ENCODE data around the gene GFER. TPM values are rescaled to one million over a fixed set of nuclear protein-coding genes. Genes with fewer than 3 reads are reported as not detected.
"Not testable (repeated sequence)": the region's sequence is repeated elsewhere in the genome, so short reads cannot be mapped to it uniquely, and the experiment has no call there.

Gene GFER
- total RNA-seq, 2 donors from 2014 or later = 31.9 to 41.7 TPM

DNA sequence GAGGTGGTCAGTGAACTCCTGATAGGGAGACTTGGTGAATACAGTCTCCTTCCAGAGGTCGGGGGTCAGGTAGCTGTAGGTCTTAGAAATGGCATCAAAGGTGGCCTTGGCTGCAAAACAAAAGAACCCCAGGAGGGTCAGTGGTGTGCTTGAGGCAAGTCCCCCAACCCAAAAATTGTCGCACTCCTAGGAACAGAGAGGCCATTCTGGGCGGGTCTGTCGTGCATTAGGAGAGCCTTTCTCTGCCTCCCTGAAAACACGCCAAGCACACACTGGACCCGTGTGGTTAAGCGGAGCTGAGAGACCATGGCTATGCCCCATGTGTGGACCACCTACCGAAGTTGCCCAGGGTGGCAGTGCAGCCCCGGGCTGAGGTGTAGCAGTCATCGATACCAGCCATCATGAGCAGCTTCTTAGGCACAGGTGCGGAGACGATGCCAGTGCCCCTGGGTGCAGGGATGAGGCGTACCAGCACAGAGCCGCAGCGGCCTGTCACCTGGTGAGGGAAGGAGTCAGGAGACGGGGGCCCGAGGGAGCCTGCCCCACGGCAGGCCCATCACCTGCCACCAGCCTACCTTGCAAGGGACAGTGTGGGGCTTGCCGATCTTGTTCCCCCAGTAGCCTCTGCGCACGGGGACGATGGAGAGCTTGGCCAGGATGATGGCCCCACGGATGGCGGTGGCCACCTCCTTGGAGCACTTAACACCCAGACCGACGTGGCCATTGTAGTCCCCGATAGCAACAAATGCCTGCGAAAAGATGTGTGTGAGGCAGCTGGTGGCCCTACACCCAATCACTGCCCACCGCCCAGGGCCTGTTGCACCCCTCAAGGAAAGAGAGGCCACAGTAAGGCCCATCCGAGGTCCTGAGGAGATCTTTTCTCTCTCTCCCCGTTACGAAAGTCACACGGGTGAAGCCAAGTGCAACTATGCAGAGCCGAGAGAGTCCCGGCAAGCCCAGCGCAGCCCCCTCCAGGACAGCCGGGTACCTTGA is 21.5 kb upstream of the GFER start:
- H3K36me3 Mint-ChIP-seq = peaks cover 19% of the 10 kb centered on the region
- peaks cover 28 to 41% of the 10 kb centered on the region in 2 donors for H3K4me1 Mint-ChIP-seq (ENCODE audit: low read depth in 2 of 2)

DNA sequence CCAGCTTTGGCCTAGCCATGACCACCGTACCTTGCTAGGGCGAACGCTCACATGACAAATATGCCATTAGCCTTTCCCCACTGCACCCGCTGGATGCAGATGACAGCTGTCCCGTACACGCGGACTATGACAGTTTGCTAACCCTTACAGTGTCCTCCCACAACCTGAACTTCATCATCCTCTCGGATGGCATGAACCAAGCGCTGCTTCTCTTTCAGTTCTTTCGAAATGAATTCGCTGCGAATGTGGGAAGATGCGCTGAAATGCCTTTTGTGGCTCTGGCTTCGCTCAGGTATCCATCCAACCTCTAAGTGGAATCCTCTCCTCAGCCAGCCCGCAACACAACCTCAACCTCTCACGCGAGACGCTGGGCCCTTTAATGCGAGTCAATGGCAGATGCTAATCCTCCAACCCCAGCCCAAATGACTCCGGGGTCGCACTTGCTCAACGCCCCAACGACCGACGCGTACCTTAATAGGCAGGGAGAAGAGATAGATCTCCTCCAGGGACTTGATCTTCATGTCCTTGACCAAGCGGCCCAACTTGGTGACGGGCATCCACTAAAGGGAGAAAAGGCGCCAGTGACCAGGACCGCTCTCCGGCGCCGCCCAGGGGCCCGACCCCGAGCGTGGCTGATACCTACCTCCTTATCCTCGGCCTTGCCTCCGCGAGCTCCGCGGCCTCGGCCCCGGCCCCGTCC is 20.0 kb upstream of the GFER start:
- peaks cover 19% of the 10 kb centered on the region for H3K36me3 Mint-ChIP-seq

More for the DNA sequence above, 21.5 kb upstream of the GFER start:
- Mint-ChIP-seq H3K27ac (peak overlapping the region; percentile 94 to 95), H3K4me3 (peak overlapping the region; percentile 100)
- ATAC-seq; H3K27me3 Mint-ChIP-seq; H3K9me3 Mint-ChIP-seq; DNase-seq (ENCODE audit: low spot score): not testable (repeated sequence)

DNA sequence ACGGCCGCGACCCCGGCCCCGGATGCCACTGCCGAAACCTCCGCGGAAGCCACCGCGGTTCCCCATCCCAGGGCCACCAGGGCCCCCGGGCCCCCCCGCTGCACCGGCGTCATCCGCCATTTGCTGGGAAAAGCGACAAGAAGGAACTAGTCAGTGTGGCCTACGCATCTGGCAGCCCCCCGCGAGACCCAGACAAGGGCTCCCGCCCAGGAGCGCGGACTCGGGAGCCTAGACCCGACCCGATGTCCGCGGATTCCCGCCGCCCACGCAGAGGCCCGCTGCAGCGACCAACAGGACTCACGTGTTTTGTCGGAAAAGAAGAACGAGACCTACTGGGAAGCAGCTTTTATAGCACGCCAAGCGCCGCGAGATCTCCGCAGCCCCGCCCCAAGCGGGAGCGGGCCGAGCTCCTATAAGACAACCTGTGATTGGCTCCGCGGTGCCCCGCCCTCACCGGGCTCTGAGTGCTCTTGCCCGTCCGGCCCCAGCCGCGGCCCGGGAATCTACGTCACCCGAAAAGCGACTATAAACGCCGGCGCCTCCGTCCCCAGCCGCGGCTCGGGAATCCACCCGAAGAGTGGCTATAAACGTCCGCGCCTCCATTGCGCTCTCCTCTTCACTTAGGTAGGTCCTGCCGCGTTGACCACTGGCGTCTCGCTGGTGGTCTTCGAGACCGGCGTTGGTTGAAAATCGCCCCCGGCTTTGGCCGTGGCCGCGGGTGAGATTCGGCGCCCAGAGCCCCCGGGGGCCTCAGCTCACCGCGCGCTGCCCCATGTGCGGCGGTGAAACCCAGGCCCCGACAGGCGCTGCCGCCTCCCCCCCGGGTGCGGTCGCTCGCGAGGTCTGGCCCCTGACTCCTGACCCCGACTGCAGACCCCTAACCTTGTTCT is 19.2 kb upstream of the GFER start, which contains the start of gene RPS2:
TSS of gene RPS2 (minus strand) at position 321 of the 890 bp plus-strand sequence. CDS start at position 120, 201 bp downstream.
- ATAC-seq (peak; percentile 93 to 98), DNase-seq (ENCODE audit: low spot score) (peak; percentile 99)
- Mint-ChIP-seq H3K4me1 (ENCODE audit: low read depth in 2 of 2) (peaks cover 28 to 36% of the 10 kb centered on the region in 2 donors), H3K27ac (peak within 1 kb of the TSS; percentile 94 to 95), H3K27me3 (no peaks in the 10 kb centered on the region), H3K36me3 (peaks cover 19% of the 10 kb centered on the region), H3K9me3 (no peaks in the 10 kb centered on the region), H3K4me3 (peak within 1 kb of the TSS; percentile 100)

More for the DNA sequence above, 20.0 kb upstream of the GFER start:
- DNase-seq (ENCODE audit: low spot score) (no peak), ATAC-seq (peak; percentile 3 to 7)
- no peaks in the 10 kb centered on the region for H3K9me3 Mint-ChIP-seq
- peaks cover 28 to 41% of the 10 kb centered on the region in 2 donors for H3K4me1 Mint-ChIP-seq (ENCODE audit: low read depth in 2 of 2)
- peak overlapping the region; percentile 94 to 95 for H3K27ac Mint-ChIP-seq
- H3K4me3 Mint-ChIP-seq = peak overlapping the region; percentile 100
- no peaks in the 10 kb centered on the region for H3K27me3 Mint-ChIP-seq

DNA sequence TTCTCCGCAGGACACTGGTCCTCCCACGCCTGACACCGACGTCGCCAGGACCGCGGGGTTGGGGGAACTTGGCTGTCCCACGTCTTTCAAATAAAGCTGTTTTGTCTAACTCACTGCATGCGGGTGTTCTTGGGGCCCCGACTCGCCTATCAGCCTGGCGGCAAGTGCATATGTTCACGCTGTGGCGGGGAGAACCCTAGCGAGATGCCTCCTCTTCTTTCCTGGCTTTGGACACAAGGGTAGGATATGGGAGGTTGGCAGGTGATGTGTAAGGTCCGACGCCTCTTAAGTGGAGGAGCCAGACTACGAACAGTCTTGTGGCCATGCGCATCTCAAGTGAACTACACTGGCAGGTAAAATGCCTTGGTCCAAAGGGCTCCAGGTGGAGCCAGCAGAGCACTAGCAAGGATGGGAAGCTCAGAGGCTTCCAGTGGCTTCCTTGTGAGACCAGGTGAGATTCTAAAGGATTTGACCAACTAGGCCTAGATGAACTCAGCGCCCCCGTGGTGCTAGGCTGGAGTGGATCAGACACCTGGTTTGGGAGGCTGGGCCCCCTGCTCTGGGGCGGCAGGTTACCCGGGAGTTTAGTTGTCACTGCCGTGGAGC is 18.5 kb upstream of the GFER start:
- peak overlapping the region; percentile 100 for H3K4me3 Mint-ChIP-seq
- H3K27ac Mint-ChIP-seq = peak overlapping the region; percentile 94 to 95
- no peaks in the 10 kb centered on the region for H3K27me3 Mint-ChIP-seq
- no peak for DNase-seq (ENCODE audit: low spot score)
- no peaks in the 10 kb centered on the region for H3K9me3 Mint-ChIP-seq
- peaks cover 23 to 30% of the 10 kb centered on the region in 2 donors for H3K4me1 Mint-ChIP-seq (ENCODE audit: low read depth in 2 of 2)
- no peak for ATAC-seq
- H3K36me3 Mint-ChIP-seq = peaks cover 19% of the 10 kb centered on the region

DNA sequence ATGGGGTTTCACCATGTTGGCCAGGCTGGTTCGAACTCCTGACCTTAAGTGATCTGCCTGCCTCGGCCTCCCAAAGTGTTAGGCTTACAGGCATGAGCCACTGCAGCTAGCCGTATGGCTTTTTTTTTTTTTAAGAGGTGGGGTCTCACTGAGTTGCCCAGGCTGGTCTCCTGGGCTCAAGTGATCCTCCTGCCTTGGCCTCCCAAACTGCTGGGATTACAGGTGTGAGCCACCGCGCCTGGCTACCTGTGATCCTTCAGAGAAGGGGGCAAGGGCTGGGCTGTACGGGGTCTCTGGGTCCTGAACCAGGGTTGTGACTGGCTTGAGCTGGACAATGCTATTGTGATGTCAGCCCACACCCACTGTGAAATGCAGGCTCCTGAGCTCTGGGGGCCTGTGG is 17.5 kb upstream of the GFER start, which contains the start of gene RNF151:
TSS of gene RNF151 (plus strand) at position 397 of the 400 bp plus-strand sequence. CDS start 26 bp downstream, outside the sequence.
- ATAC-seq = no peak

DNA sequence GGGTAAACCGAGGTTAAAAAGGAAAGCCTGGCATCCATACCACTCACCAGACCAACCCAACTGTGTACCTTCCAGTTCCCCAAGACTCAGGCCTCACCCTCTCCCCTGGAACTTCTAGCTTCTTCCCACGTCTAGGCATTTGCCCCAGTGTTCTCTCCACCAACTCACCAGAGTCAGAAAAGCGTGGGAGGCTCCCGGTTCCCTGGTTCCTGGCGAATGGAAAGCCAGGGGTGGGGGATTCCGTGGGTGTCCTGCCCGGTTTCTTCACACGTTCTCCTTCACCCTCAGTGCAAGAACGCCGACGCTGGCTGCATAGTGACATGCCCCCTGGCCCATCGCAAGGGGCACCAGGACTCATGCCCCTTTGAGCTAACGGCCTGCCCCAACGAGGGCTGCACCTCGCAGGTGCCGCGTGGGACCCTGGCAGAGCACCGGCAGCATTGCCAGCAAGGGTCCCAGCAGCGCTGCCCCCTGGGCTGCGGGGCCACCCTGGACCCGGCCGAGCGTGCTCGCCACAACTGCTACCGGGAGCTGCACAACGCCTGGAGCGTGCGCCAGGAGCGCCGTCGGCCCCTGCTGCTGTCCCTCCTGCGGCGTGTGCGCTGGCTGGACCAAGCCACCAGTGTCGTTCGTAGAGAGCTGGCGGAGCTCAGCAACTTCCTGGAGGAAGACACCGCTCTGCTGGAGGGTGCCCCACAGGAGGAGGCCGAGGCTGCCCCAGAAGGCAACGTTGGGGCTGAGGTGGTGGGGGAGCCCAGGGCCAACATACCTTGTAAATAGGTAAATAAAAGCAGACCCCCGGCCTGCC is 15.6 kb upstream of the GFER start:
- Mint-ChIP-seq H3K27me3 (no peaks in the 10 kb centered on the region), H3K9me3 (no peaks in the 10 kb centered on the region), H3K27ac (peak overlapping the region in 1 of 2 donors; percentile 29), H3K4me1 (ENCODE audit: low read depth in 2 of 2) (peaks cover 30 to 36% of the 10 kb centered on the region in 2 donors), H3K4me3 (no peak overlapping the region), H3K36me3 (peaks cover 8% of the 10 kb centered on the region)
- DNase-seq (ENCODE audit: low spot score) = no peak
- ATAC-seq = no peak

More for the DNA sequence above, 17.5 kb upstream of the GFER start, which contains the start of gene RNF151:
- Mint-ChIP-seq H3K9me3 (no peaks in the 10 kb centered on the region), H3K27me3 (no peaks in the 10 kb centered on the region), H3K4me3 (peak within 1 kb of the TSS; percentile 100), H3K36me3 (peaks cover 15% of the 10 kb centered on the region), H3K4me1 (ENCODE audit: low read depth in 2 of 2) (peaks cover 22 to 28% of the 10 kb centered on the region in 2 donors), H3K27ac (peak within 1 kb of the TSS; percentile 94 to 95)
- DNase-seq (ENCODE audit: low spot score) = no peak

DNA sequence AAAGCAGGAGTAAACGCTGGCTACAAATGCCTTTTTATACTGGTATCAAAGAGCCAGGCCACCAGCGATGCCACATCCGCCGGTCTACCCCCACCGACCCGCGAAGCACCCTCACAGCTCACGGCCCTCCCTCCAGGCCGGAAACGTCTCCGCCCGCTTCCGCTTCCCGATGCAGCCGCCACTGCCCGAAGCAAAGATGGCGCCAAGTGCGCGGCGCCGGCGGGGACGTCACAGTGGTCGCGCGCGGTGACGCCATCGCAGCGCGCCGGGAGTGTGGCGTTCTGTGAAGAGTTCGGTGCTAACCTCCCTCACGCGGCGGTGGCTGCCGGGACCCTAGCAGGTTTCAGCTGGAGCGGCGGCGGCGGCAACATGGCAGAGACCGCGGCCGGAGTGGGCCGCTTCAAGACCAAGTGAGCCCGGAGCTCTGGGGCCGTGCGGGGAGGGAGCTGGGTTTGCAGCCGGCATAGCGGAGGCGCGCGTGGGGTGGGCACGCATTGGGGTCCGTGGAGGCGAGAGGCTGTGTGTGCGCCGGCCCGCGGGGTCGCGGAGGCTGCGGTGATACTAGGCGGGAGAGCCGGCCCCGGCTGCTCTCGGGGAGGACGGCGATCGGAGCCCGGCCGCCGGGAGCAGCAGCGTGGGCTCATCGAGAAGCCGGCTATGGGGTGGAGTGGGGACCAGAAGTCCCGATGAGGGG is 12.1 kb upstream of the GFER start, which contains the start of gene TBL3:
TSS of gene TBL3 (plus strand) at position 258 of the 694 bp plus-strand sequence. CDS start at position 370, 112 bp downstream.
- Mint-ChIP-seq H3K36me3 (no peaks in the 10 kb centered on the region), H3K4me3 (peak within 1 kb of the TSS; percentile 96), H3K27ac (peak within 1 kb of the TSS; percentile 99 to 100), H3K27me3 (no peaks in the 10 kb centered on the region), H3K9me3 (no peaks in the 10 kb centered on the region), H3K4me1 (ENCODE audit: low read depth in 2 of 2) (peaks cover 18 to 21% of the 10 kb centered on the region in 2 donors)
- peak; percentile 97 to 98 for ATAC-seq
- DNase-seq (ENCODE audit: low spot score) = peak; percentile 98

DNA sequence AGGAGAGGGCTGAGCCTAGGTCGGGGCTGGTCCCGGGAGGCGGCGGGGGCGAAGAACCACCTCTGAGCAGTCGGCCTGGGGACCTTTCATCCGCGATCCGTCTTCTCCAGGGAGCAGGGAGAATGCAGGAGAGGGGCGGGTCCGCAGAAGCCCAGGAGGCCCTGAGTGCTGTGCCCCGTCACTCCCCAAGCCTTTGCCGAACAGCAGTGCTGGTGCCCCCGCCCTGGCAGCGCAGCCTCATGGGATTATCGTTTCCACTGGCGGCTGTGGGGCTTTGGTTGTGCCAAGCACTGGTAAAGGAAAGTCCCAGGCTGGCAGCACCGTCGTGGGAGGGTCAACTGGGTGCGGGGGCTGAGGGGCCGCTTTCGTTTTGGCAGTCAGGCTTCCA is 11.5 kb upstream of the GFER start:
- Mint-ChIP-seq H3K27me3 (no peaks in the 10 kb centered on the region), H3K4me3 (peak overlapping the region; percentile 96), H3K9me3 (no peaks in the 10 kb centered on the region), H3K4me1 (ENCODE audit: low read depth in 2 of 2) (peaks cover 18 to 21% of the 10 kb centered on the region in 2 donors), H3K27ac (peak overlapping the region; percentile 99 to 100), H3K36me3 (no peaks in the 10 kb centered on the region)
- DNase-seq (ENCODE audit: low spot score) (no peak), ATAC-seq (peak in 1 of 2 donors; percentile 1)

DNA sequence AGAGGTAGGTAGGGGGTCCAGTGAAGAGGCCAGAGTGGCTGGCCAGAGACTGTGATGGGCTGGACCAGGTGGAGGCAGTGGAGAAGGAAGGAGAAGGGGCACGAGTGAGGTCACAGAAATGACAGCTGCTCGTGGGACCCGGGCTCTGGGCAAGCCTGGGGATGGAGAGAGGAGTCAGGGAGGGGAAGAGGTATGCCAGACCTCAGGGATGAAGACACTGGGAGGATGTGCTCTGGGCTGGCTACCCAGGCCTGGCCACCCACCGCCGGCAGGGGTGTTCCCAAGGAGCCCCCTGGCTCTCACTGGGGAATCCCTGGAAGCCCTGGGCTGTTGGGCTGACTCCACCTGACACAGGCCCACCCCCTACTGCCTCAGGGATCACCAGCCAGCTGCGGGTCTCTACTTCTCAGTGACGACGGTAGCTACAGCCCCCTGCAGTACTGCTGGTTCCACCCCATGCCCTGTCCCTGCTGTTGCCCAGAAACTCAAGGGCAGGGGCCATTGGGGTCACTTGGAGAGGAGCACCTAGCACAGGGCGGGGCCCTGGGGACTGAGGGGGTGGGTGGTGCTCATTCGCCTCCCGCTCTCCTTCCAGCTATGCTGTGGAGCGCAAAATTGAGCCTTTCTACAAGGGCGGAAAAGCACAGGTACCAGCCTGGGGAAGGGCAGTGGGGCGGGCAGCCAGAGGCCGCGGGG is 10.4 kb upstream of the GFER start:
- DNase-seq (ENCODE audit: low spot score) = no peak
- ATAC-seq = no peak
- Mint-ChIP-seq H3K4me3 (no peak overlapping the region), H3K27ac (no peak overlapping the region), H3K4me1 (ENCODE audit: low read depth in 2 of 2) (peaks cover 18 to 21% of the 10 kb centered on the region in 2 donors), H3K27me3 (no peaks in the 10 kb centered on the region), H3K9me3 (no peaks in the 10 kb centered on the region), H3K36me3 (no peaks in the 10 kb centered on the region)

DNA sequence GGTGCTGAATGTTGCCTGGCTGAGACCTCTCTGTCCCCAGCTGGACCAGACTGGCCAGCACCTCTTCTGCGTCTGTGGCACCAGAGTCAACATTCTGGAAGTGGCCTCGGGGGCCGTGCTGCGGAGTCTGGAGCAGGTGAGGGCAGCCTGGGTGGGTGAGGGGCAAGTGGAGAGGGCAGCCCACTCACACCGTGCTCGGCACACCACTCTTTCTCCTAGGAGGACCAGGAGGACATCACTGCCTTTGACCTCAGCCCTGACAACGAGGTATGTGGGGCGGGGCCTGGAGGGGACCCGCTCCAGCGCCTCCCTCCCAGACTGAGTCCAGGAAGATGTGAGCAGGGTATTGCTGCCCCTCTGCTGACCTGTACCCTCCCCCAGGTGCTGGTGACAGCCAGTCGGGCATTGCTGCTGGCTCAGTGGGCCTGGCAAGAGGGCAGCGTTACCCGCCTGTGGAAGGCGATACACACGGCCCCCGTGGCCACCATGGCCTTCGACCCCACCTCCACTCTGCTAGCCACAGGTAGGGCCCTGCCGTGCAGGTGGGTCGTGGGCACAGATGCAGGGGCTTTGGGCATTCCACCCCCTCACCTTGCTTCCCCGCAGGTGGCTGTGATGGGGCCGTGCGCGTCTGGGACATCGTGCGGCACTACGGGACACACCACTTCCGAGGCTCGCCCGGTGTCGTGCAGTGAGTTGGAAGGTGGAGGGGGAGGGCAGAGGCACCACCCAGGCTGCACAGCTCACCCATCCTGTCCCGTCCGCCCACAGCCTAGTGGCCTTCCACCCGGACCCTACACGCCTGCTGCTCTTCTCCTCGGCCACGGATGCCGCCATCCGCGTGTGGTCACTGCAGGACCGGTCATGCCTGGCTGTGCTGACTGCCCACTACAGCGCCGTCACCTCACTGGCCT is 9.6 kb upstream of the GFER start:
- no peak overlapping the region for H3K27ac Mint-ChIP-seq
- no peak for ATAC-seq
- H3K9me3 Mint-ChIP-seq = no peaks in the 10 kb centered on the region
- no peaks in the 10 kb centered on the region for H3K27me3 Mint-ChIP-seq
- no peaks in the 10 kb centered on the region for H3K36me3 Mint-ChIP-seq
- no peak overlapping the region for H3K4me3 Mint-ChIP-seq
- H3K4me1 Mint-ChIP-seq (ENCODE audit: low read depth in 2 of 2) = peaks cover 18 to 21% of the 10 kb centered on the region in 2 donors
- DNase-seq (ENCODE audit: low spot score) = no peak

All from natural killer cell treated with Interleukin-12 subunit alpha and Interleukin-12 subunit beta and Interleukin-15 and Interleukin-18, amount 100 ng/mL, for 72 hours (primary cell).